Measurements from ENCODE around the gene SEMA4D.

Gene SEMA4D

DNA sequence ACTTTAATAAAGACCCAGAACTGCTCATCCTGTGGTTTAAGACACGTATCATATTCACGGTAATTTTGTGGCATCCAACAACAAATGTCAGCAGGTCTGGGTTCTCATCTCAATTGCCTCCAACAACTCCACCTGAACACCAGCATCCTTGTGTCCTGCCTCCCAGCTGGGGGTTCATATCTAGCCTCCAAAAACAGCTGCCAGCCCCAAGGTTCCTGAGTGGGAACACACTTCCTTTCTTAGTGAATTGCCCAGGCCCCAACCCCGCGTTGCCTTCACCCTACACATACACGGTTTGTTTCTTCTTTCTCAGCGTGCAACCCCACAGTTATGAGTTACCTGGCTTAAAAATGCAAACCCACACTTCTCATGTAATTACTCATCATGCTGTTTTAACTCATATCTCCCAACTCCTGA is 77.9 kb downstream of the SEMA4D start:
- no peak for TF ChIP-seq EP300 (IDR thresholded peaks at IDR 0.05; ENCODE audit: borderline replicate concordance)
- TF ChIP-seq CREB1 (IDR thresholded peaks at IDR 0.05; ENCODE audit: low read depth): no peak
- no peak for TF ChIP-seq TCF12 (IDR thresholded peaks at IDR 0.05; ENCODE audit: low read depth)
- TF ChIP-seq NFIC (IDR thresholded peaks at IDR 0.05): no peak
- no peak for TF ChIP-seq FOXM1 (IDR thresholded peaks at IDR 0.05; ENCODE audit: borderline replicate concordance, low read depth)

DNA sequence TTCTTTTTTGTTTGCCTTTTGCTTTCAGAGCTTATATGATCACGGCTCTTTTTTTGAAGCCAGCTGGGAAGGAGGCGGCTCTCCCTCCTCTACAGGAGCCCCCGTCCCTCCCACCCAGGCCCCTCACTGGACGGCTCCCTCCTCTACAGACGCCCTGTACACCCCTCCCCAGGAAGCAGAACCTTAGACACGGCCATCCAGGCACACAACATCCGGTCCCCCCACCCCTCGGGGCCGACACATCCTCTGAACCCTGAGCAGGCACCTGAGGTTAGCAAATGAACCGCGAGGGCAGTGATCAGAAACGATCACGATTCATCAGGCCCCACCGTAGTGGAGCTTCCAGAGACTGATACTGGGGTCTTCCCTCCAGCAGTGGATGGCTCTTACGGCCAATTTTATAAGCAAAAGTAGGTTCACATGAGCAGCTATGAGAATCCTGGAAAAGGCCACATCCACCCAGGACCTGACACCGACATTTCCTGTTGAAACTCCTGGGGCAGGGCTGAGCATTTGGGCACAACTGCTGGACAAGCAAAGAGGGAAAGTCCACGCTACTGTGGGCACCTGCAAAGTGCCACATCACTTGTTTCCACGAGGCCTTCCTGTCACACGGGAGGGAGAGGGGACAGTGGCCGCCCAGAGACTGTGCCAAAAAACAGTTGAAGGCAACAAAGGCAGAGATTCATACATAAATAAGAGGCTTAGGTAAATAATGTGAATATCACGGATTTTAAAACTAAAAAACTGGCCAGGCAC is 78.9 kb downstream of the SEMA4D start:
- TF ChIP-seq FOXM1 (IDR thresholded peaks at IDR 0.05; ENCODE audit: borderline replicate concordance, low read depth): no peak
- TF ChIP-seq, protein P1, sequence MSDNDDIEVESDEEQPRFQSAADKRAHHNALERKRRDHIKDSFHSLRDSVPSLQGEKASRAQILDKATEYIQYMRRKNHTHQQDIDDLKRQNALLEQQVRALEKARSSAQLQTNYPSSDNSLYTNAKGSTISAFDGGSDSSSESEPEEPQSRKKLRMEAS (IDR thresholded peaks at IDR 0.05): no peak
- TF ChIP-seq TAF1 (IDR thresholded peaks at IDR 0.05; ENCODE audit: low read depth): no peak
- TF ChIP-seq TEAD4 (IDR thresholded peaks at IDR 0.05): no peak
- TF ChIP-seq RAD21 (IDR thresholded peaks at IDR 0.05; ENCODE audit: low read depth): no peak
- no peak for TF ChIP-seq YY1 (IDR thresholded peaks at IDR 0.05; ENCODE audit: low read depth)
- no peak for TF ChIP-seq TCF12 (IDR thresholded peaks at IDR 0.05; ENCODE audit: low read depth)
- TF ChIP-seq EP300 (IDR thresholded peaks at IDR 0.05; ENCODE audit: borderline replicate concordance): no peak
- TF ChIP-seq ZBTB7A (IDR thresholded peaks at IDR 0.05; ENCODE audit: low read depth): no peak
- no peak for TF ChIP-seq CEBPB (IDR thresholded peaks at IDR 0.05)
- TF ChIP-seq, protein P2, sequence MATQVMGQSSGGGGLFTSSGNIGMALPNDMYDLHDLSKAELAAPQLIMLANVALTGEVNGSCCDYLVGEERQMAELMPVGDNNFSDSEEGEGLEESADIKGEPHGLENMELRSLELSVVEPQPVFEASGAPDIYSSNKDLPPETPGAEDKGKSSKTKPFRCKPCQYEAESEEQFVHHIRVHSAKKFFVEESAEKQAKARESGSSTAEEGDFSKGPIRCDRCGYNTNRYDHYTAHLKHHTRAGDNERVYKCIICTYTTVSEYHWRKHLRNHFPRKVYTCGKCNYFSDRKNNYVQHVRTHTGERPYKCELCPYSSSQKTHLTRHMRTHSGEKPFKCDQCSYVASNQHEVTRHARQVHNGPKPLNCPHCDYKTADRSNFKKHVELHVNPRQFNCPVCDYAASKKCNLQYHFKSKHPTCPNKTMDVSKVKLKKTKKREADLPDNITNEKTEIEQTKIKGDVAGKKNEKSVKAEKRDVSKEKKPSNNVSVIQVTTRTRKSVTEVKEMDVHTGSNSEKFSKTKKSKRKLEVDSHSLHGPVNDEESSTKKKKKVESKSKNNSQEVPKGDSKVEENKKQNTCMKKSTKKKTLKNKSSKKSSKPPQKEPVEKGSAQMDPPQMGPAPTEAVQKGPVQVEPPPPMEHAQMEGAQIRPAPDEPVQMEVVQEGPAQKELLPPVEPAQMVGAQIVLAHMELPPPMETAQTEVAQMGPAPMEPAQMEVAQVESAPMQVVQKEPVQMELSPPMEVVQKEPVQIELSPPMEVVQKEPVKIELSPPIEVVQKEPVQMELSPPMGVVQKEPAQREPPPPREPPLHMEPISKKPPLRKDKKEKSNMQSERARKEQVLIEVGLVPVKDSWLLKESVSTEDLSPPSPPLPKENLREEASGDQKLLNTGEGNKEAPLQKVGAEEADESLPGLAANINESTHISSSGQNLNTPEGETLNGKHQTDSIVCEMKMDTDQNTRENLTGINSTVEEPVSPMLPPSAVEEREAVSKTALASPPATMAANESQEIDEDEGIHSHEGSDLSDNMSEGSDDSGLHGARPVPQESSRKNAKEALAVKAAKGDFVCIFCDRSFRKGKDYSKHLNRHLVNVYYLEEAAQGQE (IDR thresholded peaks at IDR 0.05; ENCODE audit: low read depth): no peak
- no peak for TF ChIP-seq CREB1 (IDR thresholded peaks at IDR 0.05; ENCODE audit: low read depth)
- TF ChIP-seq, protein P3, sequence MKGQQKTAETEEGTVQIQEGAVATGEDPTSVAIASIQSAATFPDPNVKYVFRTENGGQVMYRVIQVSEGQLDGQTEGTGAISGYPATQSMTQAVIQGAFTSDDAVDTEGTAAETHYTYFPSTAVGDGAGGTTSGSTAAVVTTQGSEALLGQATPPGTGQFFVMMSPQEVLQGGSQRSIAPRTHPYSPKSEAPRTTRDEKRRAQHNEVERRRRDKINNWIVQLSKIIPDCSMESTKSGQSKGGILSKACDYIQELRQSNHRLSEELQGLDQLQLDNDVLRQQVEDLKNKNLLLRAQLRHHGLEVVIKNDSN (IDR thresholded peaks at IDR 0.05): no peak
- no peak for TF ChIP-seq NFIC (IDR thresholded peaks at IDR 0.05)
- TF ChIP-seq EGR1 (IDR thresholded peaks at IDR 0.05): no peak

DNA sequence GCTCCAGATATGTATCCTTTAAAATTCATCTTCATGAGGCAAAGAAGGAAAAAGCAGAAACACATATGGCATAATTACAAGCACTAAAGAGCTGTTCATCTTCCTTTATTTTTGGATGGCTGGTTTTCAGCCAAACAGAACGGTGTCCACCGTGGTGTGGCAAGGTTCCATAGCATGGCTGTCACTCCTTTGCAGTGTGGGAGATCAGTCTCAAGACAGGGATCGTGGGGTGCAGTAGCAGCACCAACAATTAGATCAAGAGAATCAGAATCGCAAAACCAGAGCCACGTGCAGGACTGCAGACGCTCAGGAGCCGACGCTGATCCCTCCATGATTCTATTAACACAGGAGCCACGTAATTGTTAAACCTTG is 79.5 kb downstream of the SEMA4D start:
- TF ChIP-seq YY1 (IDR thresholded peaks at IDR 0.05; ENCODE audit: low read depth) (no peak), EP300 (IDR thresholded peaks at IDR 0.05; ENCODE audit: borderline replicate concordance) (no peak), RAD21 (IDR thresholded peaks at IDR 0.05; ENCODE audit: low read depth) (no peak), CEBPB (IDR thresholded peaks at IDR 0.05) (no peak)
- TF ChIP-seq, protein P3 (IDR thresholded peaks at IDR 0.05): no peak

DNA sequence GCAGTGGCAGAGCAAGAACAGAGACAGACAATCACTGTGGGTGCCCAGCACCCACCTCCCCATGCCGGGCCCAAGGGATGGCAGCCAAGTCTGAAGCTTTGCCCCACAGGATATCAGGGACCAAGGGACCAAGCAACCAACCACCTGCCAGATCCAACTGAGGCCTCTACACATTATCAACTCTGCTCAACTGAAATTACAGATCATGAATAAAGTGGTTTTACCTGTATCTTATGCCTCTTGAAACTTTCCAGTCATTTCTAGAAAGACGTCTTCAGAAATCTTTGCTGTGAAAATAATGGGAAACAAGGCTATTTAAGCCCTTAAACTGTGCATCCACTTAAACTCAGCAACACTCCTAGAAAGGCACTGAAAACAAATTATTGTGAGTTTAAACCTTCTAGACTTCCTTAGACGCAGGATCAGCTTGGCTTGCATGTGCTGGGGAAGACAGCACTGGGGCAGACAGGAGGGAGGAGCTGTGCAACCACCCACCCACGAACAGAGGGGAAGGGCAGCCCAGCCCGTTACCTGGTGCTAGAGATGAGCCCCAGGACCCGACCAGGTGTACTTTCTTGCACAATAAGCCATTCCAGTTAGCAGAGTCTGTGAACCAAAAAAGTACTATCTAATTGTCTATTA is 80.0 kb downstream of the SEMA4D start:
- TF ChIP-seq TAF1 (IDR thresholded peaks at IDR 0.05; ENCODE audit: low read depth) (no peak), NFIC (IDR thresholded peaks at IDR 0.05) (no peak), EP300 (IDR thresholded peaks at IDR 0.05; ENCODE audit: borderline replicate concordance) (no peak), CEBPB (IDR thresholded peaks at IDR 0.05) (no peak), TCF12 (IDR thresholded peaks at IDR 0.05; ENCODE audit: low read depth) (no peak), ZBTB7A (IDR thresholded peaks at IDR 0.05; ENCODE audit: low read depth) (no peak), TEAD4 (IDR thresholded peaks at IDR 0.05) (no peak), FOXM1 (IDR thresholded peaks at IDR 0.05; ENCODE audit: borderline replicate concordance, low read depth) (no peak), EGR1 (IDR thresholded peaks at IDR 0.05) (no peak)
- TF ChIP-seq, protein P3 (IDR thresholded peaks at IDR 0.05): no peak
- TF ChIP-seq, protein P2 (IDR thresholded peaks at IDR 0.05; ENCODE audit: low read depth): no peak

DNA sequence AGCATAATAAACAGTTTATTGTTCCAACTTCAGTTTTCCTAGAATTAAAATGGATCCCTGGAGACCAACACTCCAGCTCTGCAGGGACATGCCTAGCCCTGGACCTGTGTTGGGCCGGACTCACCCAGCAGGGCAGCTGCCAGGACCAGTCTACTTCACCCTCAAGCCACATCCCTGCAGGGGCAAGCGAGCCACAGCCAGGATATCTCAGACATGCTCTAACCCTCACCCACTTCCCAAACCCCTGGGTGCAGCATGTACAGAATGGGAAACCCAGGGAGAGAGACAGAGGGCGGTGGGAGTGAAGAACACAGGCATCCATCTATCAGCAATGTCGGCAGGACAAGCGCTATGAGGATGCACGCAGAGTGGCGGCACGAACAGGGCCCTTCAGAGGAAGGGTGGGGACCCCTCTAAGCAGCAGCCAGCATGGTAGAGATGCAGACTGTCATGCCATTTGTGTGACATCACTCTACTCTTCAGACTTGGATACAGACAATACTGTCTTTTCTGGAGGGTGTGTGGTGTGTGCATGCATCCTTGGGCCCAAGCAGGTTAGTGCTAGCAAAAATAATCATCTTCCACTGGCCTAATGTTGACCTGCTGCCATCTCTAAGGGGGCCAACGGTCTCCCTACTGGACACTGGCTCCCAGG is 83.1 kb downstream of the SEMA4D start:
- no peak for TF ChIP-seq TAF1 (IDR thresholded peaks at IDR 0.05; ENCODE audit: low read depth)
- TF ChIP-seq, protein P1 (IDR thresholded peaks at IDR 0.05): no peak
- TF ChIP-seq, protein P2 (IDR thresholded peaks at IDR 0.05; ENCODE audit: low read depth): no peak
- TF ChIP-seq, protein P3 (IDR thresholded peaks at IDR 0.05): no peak
- no peak for TF ChIP-seq TEAD4 (IDR thresholded peaks at IDR 0.05)
- no peak for TF ChIP-seq RAD21 (IDR thresholded peaks at IDR 0.05; ENCODE audit: low read depth)
- no peak for TF ChIP-seq YY1 (IDR thresholded peaks at IDR 0.05; ENCODE audit: low read depth)
- no peak for TF ChIP-seq FOXM1 (IDR thresholded peaks at IDR 0.05; ENCODE audit: borderline replicate concordance, low read depth)
- no peak for TF ChIP-seq EGR1 (IDR thresholded peaks at IDR 0.05)
- TF ChIP-seq CEBPB (IDR thresholded peaks at IDR 0.05): no peak
- no peak for TF ChIP-seq ZBTB7A (IDR thresholded peaks at IDR 0.05; ENCODE audit: low read depth)
- no peak for TF ChIP-seq NFIC (IDR thresholded peaks at IDR 0.05)
- TF ChIP-seq CREB1 (IDR thresholded peaks at IDR 0.05; ENCODE audit: low read depth): no peak
- no peak for TF ChIP-seq TCF12 (IDR thresholded peaks at IDR 0.05; ENCODE audit: low read depth)
- no peak for TF ChIP-seq EP300 (IDR thresholded peaks at IDR 0.05; ENCODE audit: borderline replicate concordance)

Data from Ishikawa (cell line).